HEK293T (cell line): ENCODE data around the gene PEAK1.

Experiments used
- BHLHE40 ChIP-seq: fragments of 450-650 bp; IDR thresholded peaks from 2 replicates; pipeline ENCODE4 v1.6.1; 2016; ENCODE audit warnings: mild to moderate bottlenecking, moderate library complexity, borderline replicate concordance
- ELF4 ChIP-seq: fragments of 450-650 bp; IDR thresholded peaks from 2 replicates; pipeline ENCODE4 v1.6.1; 2017; ENCODE audit warnings: antibody characterized with exemption
- FOXK2 ChIP-seq: fragments of 450-650 bp; IDR thresholded peaks from 2 replicates; pipeline ENCODE4 v1.6.1; 2016; ENCODE audit warnings: mild to moderate bottlenecking
- FOXM1 ChIP-seq: fragments of 450-650 bp; IDR thresholded peaks from 2 replicates; pipeline ENCODE4 v1.6.1; 2017; ENCODE audit warnings: mild to moderate bottlenecking, borderline replicate concordance
- L3MBTL2 ChIP-seq: fragments of 450-650 bp; conservative IDR thresholded peaks from 2 replicates; pipeline ENCODE4 v1.6.1; 2016; ENCODE audit warnings: mild to moderate bottlenecking
- SP1 ChIP-seq: fragments of 450-650 bp; IDR thresholded peaks from 2 replicates; pipeline ENCODE4 v1.6.1; 2017
- TARDBP ChIP-seq: fragments of 450-650 bp; IDR thresholded peaks from 2 replicates; pipeline ENCODE4 v1.6.1; 2016

DNA sequence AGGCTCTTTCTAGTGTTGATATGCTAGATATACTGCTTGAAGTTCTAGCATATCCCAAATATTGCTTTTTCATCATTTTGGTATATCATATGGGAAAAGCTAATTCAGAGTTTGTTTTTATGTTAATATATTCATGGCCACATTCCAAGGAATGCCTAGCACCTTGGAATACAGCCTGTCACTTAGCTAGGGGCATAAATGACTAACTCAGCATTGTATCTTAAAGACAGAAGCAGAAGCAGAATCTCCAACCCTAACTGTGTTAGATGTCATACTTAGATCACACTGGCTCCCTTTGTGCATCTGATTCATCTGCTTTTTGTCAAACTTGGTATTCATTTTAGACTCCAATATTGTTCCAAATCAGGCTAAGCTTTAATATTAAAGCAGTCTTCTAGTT, 218.2 kb downstream of the PEAK1 start:
- TF ChIP-seq BHLHE40 (no peak), SP1 (no peak), L3MBTL2 (no peak), FOXM1 (no peak), TARDBP (no peak), FOXK2 (no peak), ELF4 (no peak)
